Astrocyte (in vitro differentiated cells and primary cell): ENCODE measurements around the gene IQSEC3.
"Not testable (repeated sequence)": the region's sequence is repeated elsewhere in the genome, so short reads cannot be mapped to it uniquely, and the experiment has no call there.

Source experiments
- EZH2 ChIP-seq: IDR thresholded peaks from 2 replicates; pipeline ENCODE4 v1.6.1; 2012; ENCODE audit warnings: mild to moderate bottlenecking, low read length, inconsistent platforms; ENCODE audit not compliant: insufficient read depth
- TF ChIP-seq, protein P1 (sequence below): IDR thresholded peaks from 2 replicates; pipeline ENCODE4 v1.5.1; 2011; ENCODE audit warnings: low read depth, mild to moderate bottlenecking, inconsistent platforms, low read length, moderate library complexity; ENCODE audit not compliant: insufficient read depth

DNA sequence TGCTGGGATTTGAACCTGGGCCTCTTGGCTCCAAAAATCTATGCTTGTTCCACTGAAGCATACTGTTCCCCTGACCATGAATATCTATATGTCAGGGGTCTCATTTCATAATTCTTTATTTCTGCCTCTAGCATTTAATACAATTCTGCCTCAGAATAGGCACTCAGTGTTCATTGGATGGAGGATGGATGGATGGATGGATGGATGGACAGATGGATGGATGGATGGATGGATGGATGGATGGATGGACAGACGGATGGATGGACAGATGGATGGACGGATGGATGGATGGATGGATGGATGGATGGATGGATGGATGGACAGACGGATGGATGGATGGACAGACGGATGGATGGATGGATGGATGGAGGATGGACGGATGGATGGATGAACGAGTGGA is 150.5 kb downstream of the IQSEC3 start:
- TF ChIP-seq EZH2: not testable (repeated sequence)
- TF ChIP-seq, protein P1, sequence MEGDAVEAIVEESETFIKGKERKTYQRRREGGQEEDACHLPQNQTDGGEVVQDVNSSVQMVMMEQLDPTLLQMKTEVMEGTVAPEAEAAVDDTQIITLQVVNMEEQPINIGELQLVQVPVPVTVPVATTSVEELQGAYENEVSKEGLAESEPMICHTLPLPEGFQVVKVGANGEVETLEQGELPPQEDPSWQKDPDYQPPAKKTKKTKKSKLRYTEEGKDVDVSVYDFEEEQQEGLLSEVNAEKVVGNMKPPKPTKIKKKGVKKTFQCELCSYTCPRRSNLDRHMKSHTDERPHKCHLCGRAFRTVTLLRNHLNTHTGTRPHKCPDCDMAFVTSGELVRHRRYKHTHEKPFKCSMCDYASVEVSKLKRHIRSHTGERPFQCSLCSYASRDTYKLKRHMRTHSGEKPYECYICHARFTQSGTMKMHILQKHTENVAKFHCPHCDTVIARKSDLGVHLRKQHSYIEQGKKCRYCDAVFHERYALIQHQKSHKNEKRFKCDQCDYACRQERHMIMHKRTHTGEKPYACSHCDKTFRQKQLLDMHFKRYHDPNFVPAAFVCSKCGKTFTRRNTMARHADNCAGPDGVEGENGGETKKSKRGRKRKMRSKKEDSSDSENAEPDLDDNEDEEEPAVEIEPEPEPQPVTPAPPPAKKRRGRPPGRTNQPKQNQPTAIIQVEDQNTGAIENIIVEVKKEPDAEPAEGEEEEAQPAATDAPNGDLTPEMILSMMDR: not testable (repeated sequence)
